ENCODE measurements around the gene RNF138. TPM values are rescaled to one million over a fixed set of nuclear protein-coding genes. Genes with fewer than 3 reads are reported as not detected.
"Not testable (repeated sequence)": the region's sequence is repeated elsewhere in the genome, so short reads cannot be mapped to it uniquely, and the experiment has no call there.

The RNF138 gene
- total RNA-seq, 6 donors from 2014 or later, result 17.8 to 34.5 (median 25.5) TPM

DNA sequence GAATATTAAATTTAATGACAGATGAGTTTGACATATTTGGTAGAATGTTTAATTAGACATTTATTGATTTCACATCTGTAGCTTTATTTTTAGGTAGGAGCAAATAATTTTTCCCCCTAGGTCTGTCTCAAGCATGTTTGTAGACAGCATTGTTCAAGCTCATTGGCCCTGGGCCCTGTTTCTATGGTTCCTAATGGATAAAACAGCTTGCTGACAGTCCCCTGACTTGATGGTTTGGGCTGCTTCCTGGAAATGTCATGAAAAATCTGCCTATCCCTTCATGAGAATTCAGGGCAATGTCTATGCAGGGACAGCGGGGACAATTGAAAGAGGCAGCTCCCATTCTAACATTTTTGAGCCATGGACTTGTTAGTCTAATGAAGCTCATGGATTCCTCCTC lies 83.6 kb downstream of the RNF138 start:
- WGBS, 2 donors, result 84 to 90% methylated on average over 1 of the region's 1 CpG
- Histone ChIP-seq H3K4me3 (no peak overlapping the region), H3K9me3 (no peaks in the 10 kb centered on the region), H3K36me3 (no peaks in the 10 kb centered on the region), H3K27me3 (no peaks in the 10 kb centered on the region), H3K27ac (no peak overlapping the region), H3K4me1 (no peaks in the 10 kb centered on the region)
- no peak for ATAC-seq (ENCODE audit: low FRiP score in 2 of 2)
- DNase-seq, result no peak
- TF ChIP-seq POLR2A (IDR thresholded peaks at IDR 0.05) (no peak), POLR2AphosphoS5 (IDR thresholded peaks at IDR 0.05) (no peak), EP300 (IDR thresholded peaks at IDR 0.05) (no peak)
- TF ChIP-seq, protein P1, sequence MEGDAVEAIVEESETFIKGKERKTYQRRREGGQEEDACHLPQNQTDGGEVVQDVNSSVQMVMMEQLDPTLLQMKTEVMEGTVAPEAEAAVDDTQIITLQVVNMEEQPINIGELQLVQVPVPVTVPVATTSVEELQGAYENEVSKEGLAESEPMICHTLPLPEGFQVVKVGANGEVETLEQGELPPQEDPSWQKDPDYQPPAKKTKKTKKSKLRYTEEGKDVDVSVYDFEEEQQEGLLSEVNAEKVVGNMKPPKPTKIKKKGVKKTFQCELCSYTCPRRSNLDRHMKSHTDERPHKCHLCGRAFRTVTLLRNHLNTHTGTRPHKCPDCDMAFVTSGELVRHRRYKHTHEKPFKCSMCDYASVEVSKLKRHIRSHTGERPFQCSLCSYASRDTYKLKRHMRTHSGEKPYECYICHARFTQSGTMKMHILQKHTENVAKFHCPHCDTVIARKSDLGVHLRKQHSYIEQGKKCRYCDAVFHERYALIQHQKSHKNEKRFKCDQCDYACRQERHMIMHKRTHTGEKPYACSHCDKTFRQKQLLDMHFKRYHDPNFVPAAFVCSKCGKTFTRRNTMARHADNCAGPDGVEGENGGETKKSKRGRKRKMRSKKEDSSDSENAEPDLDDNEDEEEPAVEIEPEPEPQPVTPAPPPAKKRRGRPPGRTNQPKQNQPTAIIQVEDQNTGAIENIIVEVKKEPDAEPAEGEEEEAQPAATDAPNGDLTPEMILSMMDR (IDR thresholded peaks at IDR 0.05), result no peak

DNA sequence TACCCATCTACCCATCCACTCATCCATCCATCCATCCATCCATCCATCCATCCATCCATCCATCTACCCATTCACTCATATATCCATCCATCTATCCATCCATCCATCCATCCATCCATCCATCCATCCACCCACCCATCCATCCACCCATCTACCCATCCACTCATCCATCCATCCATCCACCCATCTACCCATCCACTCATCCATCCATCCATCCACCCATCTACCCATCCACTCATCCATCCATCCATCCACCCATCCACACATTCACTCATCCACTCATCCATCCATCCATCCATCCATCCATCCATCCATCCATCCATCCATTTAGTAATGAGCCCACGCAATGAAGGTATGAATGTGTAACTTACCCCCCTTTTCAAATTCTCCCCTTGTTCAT lies 85.1 kb downstream of the RNF138 start:
- H3K4me3 ChIP-seq; H3K4me1 ChIP-seq; H3K9me3 ChIP-seq; H3K27me3 ChIP-seq; ATAC-seq (ENCODE audit: low FRiP score in 2 of 2); DNase-seq; H3K27ac ChIP-seq; H3K36me3 ChIP-seq: not testable (repeated sequence)
- WGBS, 2 donors, result 93 to 95% methylated on average over 1 of the region's 1 CpG

DNA sequence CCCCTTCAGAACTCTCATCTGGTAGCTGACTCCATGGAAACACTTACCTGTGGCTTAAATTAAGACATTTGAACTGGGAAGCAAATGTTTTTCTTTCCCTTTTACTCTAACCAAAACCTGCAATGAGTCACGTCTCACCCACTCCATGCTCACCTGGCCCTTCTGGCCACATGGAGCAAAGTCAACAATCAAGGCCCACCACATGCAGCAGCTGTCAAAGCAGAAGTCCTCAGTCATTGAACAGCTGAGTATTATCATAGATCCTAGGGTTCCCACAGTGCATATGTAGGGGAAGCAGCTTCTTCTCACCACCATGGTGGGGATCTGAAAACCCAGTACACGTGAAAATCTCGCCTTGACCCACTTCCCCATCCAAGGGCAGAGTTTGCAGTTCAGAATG lies 85.9 kb downstream of the RNF138 start:
- ATAC-seq (ENCODE audit: low FRiP score in 2 of 2), result peak in 1 of 2 donors; percentile 26
- Histone ChIP-seq H3K36me3 (no peaks in the 10 kb centered on the region), H3K9me3 (no peaks in the 10 kb centered on the region), H3K4me1 (no peaks in the 10 kb centered on the region), H3K4me3 (no peak overlapping the region), H3K27me3 (no peaks in the 10 kb centered on the region), H3K27ac (no peak overlapping the region)
- 91 to 92% methylated on average over 3 of the region's 3 CpGs for WGBS, 2 donors
- TF ChIP-seq POLR2A (IDR thresholded peaks at IDR 0.05) (no peak), POLR2AphosphoS5 (IDR thresholded peaks at IDR 0.05) (no peak), EP300 (IDR thresholded peaks at IDR 0.05) (no peak)
- TF ChIP-seq, protein P1 (IDR thresholded peaks at IDR 0.05), result no peak
- DNase-seq, result no peak

Small RNA genes lying within 50 kb of the gene (small RNA-seq; reads per million reads assigned to genes)
- 0 to 0.88 (median 0.10) reads per million in 4 donors for gene RNA5SP453

Other genes with a start within 250 kb of the RNF138 start
- 10 to 100 TPM; 14.1 to 56.4 (median 40.2) TPM for gene TRAPPC8, start 148.7 kb upstream of the RNF138 start, total RNA-seq
- 1 to 10 TPM; 3.3 to 5.6 (median 4.9) TPM for gene RNF125, start 73.0 kb upstream of the RNF138 start, total RNA-seq
- not detected for gene MEP1B, start 98.2 kb downstream of the RNF138 start, total RNA-seq

Data from upper lobe of left lung (tissue), 6 donors.